ENCODE data around the gene CREBBP.

Gene CREBBP

GRCh38 chr16:3797904-3798811, 82.4 kb downstream of the CREBBP start:
- no peak for DNase-seq (ENCODE audit: low read depth in 2 of 2)

- DNase-seq (ENCODE audit: low read depth in 2 of 2), result no peak
Measured at GRCh38 chr16:3797473-3797872, 83.0 kb downstream of the CREBBP start.

- DNase-seq (ENCODE audit: low read depth in 2 of 2), result no peak
Measured at GRCh38 chr16:3793161-3793576, 87.3 kb downstream of the CREBBP start.

GRCh38 chr16:3792472-3793012, 88.0 kb downstream of the CREBBP start:
- no peak for DNase-seq (ENCODE audit: low read depth in 2 of 2)

- no peak for DNase-seq (ENCODE audit: low read depth in 2 of 2)
Measured at GRCh38 chr16:3791701-3792100, 88.8 kb downstream of the CREBBP start.

GRCh38 chr16:3789375-3790099, 91.0 kb downstream of the CREBBP start:
- no peak for DNase-seq (ENCODE audit: low read depth in 2 of 2)

GRCh38 chr16:3788711-3789374, 91.7 kb downstream of the CREBBP start:
- DNase-seq (ENCODE audit: low read depth in 2 of 2), result no peak

GRCh38 chr16:3787924-3788661, 92.4 kb downstream of the CREBBP start:
- DNase-seq (ENCODE audit: low read depth in 2 of 2), result no peak

GRCh38 chr16:3785413-3785812, 95.1 kb downstream of the CREBBP start:
- DNase-seq (ENCODE audit: low read depth in 2 of 2), result no peak

GRCh38 chr16:3783516-3783915, 97.0 kb downstream of the CREBBP start:
- DNase-seq (ENCODE audit: low read depth in 2 of 2), result no peak

GRCh38 chr16:3782566-3782965, 97.9 kb downstream of the CREBBP start:
- DNase-seq (ENCODE audit: low read depth in 2 of 2), result no peak

- no peak for DNase-seq (ENCODE audit: low read depth in 2 of 2)
Measured at GRCh38 chr16:3781421-3781820, 99.1 kb downstream of the CREBBP start.

GRCh38 chr16:3780570-3780969, 99.9 kb downstream of the CREBBP start:
- no peak for DNase-seq (ENCODE audit: low read depth in 2 of 2)

GRCh38 chr16:3776316-3776715, 104.2 kb downstream of the CREBBP start:
- DNase-seq (ENCODE audit: low read depth in 2 of 2), result no peak

GRCh38 chr16:3774819-3775218, 105.7 kb downstream of the CREBBP start:
- no peak for DNase-seq (ENCODE audit: low read depth in 2 of 2)

- no peak for DNase-seq (ENCODE audit: low read depth in 2 of 2)
Measured at GRCh38 chr16:3774156-3774767, 106.3 kb downstream of the CREBBP start.

GRCh38 chr16:3773663-3774062, 106.8 kb downstream of the CREBBP start:
- DNase-seq (ENCODE audit: low read depth in 2 of 2), result no peak

GRCh38 chr16:3771513-3771912, 109.0 kb downstream of the CREBBP start:
- DNase-seq (ENCODE audit: low read depth in 2 of 2), result no peak

- no peak for DNase-seq (ENCODE audit: low read depth in 2 of 2)
Measured at GRCh38 chr16:3770530-3770929, 110.0 kb downstream of the CREBBP start.

GRCh38 chr16:3769942-3770341, 110.6 kb downstream of the CREBBP start:
- no peak for DNase-seq (ENCODE audit: low read depth in 2 of 2)

GRCh38 chr16:3769013-3769412, 111.5 kb downstream of the CREBBP start:
- DNase-seq (ENCODE audit: low read depth in 2 of 2), result no peak

Data from stimulated activated CD8-positive, alpha-beta memory T cell treated with anti-CD3 and anti-CD28 coated beads, Interleukin-2, amount 100 ng/mL, for 48 hours (primary cell).